Regular cardiac myocyte (primary cell): Measurements from ENCODE around the gene ADGRG7. TPM values are rescaled to one million over a fixed set of nuclear protein-coding genes. Genes with fewer than 3 reads are reported as not detected.

Experiments used
- total RNA-seq: library from RNA; depleted of rRNA; stranded (reverse); fragments of >200 nt; gene quantifications from 2 replicates; pipeline ENCODE4 v1.2.3, GENCODE V29; 2014

The ADGRG7 gene, protein sequence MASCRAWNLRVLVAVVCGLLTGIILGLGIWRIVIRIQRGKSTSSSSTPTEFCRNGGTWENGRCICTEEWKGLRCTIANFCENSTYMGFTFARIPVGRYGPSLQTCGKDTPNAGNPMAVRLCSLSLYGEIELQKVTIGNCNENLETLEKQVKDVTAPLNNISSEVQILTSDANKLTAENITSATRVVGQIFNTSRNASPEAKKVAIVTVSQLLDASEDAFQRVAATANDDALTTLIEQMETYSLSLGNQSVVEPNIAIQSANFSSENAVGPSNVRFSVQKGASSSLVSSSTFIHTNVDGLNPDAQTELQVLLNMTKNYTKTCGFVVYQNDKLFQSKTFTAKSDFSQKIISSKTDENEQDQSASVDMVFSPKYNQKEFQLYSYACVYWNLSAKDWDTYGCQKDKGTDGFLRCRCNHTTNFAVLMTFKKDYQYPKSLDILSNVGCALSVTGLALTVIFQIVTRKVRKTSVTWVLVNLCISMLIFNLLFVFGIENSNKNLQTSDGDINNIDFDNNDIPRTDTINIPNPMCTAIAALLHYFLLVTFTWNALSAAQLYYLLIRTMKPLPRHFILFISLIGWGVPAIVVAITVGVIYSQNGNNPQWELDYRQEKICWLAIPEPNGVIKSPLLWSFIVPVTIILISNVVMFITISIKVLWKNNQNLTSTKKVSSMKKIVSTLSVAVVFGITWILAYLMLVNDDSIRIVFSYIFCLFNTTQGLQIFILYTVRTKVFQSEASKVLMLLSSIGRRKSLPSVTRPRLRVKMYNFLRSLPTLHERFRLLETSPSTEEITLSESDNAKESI
- not detected in 2 replicates for total RNA-seq

DNA sequence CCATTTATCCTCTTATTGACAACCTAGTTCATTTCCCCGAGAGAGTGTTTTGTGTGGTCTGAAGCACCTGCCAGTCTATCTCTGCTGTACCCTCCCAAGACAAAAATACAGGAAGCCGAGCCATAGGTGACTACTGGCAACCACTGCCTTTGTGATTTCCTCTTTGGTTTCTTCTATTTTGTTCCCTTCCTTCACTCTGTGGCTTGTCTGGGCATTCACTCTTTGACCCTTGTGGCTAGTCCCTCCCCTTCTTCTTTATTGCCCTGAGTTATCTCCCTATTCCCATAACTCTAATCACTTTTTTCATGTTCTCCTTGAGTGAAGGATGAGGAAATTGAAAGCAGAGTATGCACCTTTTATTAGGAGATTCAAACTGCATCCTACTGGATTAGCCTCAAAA lies at the start of gene ADGRG7:
ADGRG7 (plus strand) TSS at position 297 of the 400 bp plus-strand sequence. CDS start 256 bp downstream, outside the sequence.

DNA sequence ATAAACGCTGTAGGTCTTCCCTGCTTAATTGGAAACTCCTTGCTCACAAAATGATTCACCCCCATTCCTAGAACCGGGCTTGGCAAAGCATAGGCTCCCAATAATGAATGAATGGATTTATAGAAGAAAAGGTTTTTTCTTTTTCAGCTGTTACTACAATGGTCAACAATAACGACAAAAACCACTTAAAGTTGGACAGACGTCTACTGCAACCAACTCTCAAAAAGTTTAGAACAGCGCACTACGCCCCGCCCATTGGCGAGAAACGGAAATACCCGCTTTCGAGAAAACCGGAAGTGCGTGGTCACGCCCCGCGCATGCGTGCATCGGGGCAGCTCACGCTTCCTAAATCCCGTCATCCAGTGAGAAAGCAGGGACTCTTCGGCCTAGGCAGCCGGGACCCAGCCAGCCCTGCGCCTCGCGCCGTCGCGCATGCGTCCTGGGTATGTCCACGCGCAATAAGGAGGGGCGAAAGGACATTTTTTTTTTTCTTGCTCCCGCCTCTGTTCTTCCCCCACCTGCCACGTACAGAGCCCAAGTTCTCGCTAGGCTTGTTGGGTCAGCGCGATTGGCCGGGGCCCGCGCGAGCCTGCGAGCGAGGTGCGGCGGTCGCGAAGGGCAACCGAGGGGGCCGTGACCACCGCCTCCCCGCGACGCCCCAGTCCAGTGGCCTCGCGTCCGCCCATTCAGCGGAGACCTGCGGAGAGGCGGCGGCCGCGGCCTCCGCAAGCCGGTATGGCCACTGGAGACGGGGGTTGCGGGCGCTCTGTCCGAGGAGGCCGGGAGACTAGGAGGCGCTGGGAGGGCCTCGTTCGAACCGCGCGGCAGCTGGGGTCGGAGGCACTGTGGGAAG lies 99.8 kb downstream of the ADGRG7 start, which contains the start of gene TFG:
TFG (plus strand) TSS at position 506 of the 853 bp plus-strand sequence. CDS start 4,192 bp downstream, outside the sequence.

Other genes starting within 250 kb of the ADGRG7 start
- 58.9 and 62.1 TPM in 2 replicates for gene TOMM70, start 208.5 kb upstream of the ADGRG7 start, total RNA-seq
- gene LNP1, start 208.1 kb upstream of the ADGRG7 start, total RNA-seq, result 3.5 and 5.9 TPM in 2 replicates
- 74.8 and 166 TPM in 2 replicates for gene TMEM45A, start 117.0 kb upstream of the ADGRG7 start, total RNA-seq
- gene TFG, start 99.9 kb downstream of the ADGRG7 start, total RNA-seq, result 98.1 and 111 TPM in 2 replicates